ENCODE data around the gene IGSF22. TPM values are rescaled to one million over a fixed set of nuclear protein-coding genes. Genes with fewer than 3 reads are reported as not detected.

The IGSF22 gene
- total and polyA plus RNA-seq, 2 of the 13 experiments (the other 11 are each of a cell fraction or from before 2014, with no cell fraction given) = not detected

GRCh38 chr11:18722293-18722637 is 3.7 kb downstream of the IGSF22 start:
- Histone ChIP-seq H3K27ac (ENCODE audit: extremely low read length, insufficient read depth, low read length) (no peak overlapping the region), H4K20me1 (ENCODE audit: insufficient read depth, low read length) (no peaks in the 10 kb centered on the region), H3K79me2 (ENCODE audit: insufficient read depth, low read length) (no peaks in the 10 kb centered on the region), H3K4me2 (ENCODE audit: low read depth, low read length) (peak overlapping the region; percentile 91), H3K36me3 (replicated peaks in 1 of 2; ENCODE audit: control insufficient read depth in 1 of 2, insufficient read depth in 2 of 2, low read length in 2 of 2) (no peaks in the 10 kb centered on the region), H3K4me1 (ENCODE audit: insufficient read depth, low read length) (peaks cover 24% of the 10 kb centered on the region), H3K9me3 (ENCODE audit: low read length) (no peaks in the 10 kb centered on the region), H3K9ac (ENCODE audit: insufficient read depth, low read depth, low read length) (no peak overlapping the region), H2AFZ (ENCODE audit: low read length) (no peak overlapping the region), H3K4me3 (replicated peaks in 1 of 3; ENCODE audit: insufficient read depth in 1 of 3, low read depth in 2 of 3, low read length in 3 of 3) (no peak overlapping the region; a peak in 1 of 6 replicates), H3K27me3 (ENCODE audit: control insufficient read depth in 1 of 2, insufficient read depth in 2 of 2, low read length in 2 of 2) (peaks cover 4 to 47% of the 10 kb centered on the region in 2 experiments; a peak in 4 of 5 replicates)
- in situ Hi-C loops (cut with HindIII; ENCODE audit: extremely low pct_ligation_motif_present, low pct_unique_long_range_greater_than_20kb) = no loop called here
- ChIA-PET POLR2A (no interaction called here), CTCF (ENCODE audit: low intra/inter-chr PET ratio, low total read pairs) (interaction anchor here (1.1 kb wide), 1 partner anchor 10 kb away, joined by 3 read pairs; no protein-coding TSS in a partner anchor)
- FAIRE-seq = no peak
- no peak for DNase-seq (ENCODE audit: low spot score)
- peak; percentile 43; the same call in 1 of the 2 replicates for TF ChIP-seq ZNF331 (CRISPR knock-in tag; IDR thresholded peaks at IDR 0.05)
- TF ChIP-seq YY1 (IDR thresholded peaks at IDR 0.05; ENCODE audit: insufficient read depth, insufficient replicate concordance, low read depth, low read length) = no peak
- 0% methylated on average over 1 of the region's 1 CpG for WGBS (ENCODE audit: low lambda C conversion rate)
- BruUV-seq (replicated peaks) = no TSS peak
- no peak for ATAC-seq
- intact Hi-C loops (cut with micrococcal nuclease; ENCODE audit: unreplicated experiment) = no loop called here

GRCh38 chr11:18721561-18722292 is 4.3 kb downstream of the IGSF22 start:
- Histone ChIP-seq H3K9ac (ENCODE audit: insufficient read depth, low read depth, low read length) (no peak overlapping the region), H3K27me3 (ENCODE audit: control insufficient read depth in 1 of 2, insufficient read depth in 2 of 2, low read length in 2 of 2) (peaks cover 4 to 52% of the 10 kb centered on the region in 2 experiments; a peak in 4 of 5 replicates), H4K20me1 (ENCODE audit: insufficient read depth, low read length) (no peaks in the 10 kb centered on the region), H3K27ac (ENCODE audit: extremely low read length, insufficient read depth, low read length) (no peak overlapping the region), H3K36me3 (replicated peaks in 1 of 2; ENCODE audit: control insufficient read depth in 1 of 2, insufficient read depth in 2 of 2, low read length in 2 of 2) (no peaks in the 10 kb centered on the region), H2AFZ (ENCODE audit: low read length) (peak overlapping the region; percentile 69), H3K4me2 (ENCODE audit: low read depth, low read length) (peak overlapping the region; percentile 91), H3K79me2 (ENCODE audit: insufficient read depth, low read length) (no peaks in the 10 kb centered on the region), H3K4me3 (replicated peaks in 1 of 3; ENCODE audit: insufficient read depth in 1 of 3, low read depth in 2 of 3, low read length in 3 of 3) (peak overlapping the region; percentile 30 to 63 (median 38); a peak in 5 of 6 replicates), H3K4me1 (ENCODE audit: insufficient read depth, low read length) (peaks cover 24% of the 10 kb centered on the region), H3K9me3 (ENCODE audit: low read length) (no peaks in the 10 kb centered on the region)
- in situ Hi-C loops (cut with HindIII; ENCODE audit: extremely low pct_ligation_motif_present, low pct_unique_long_range_greater_than_20kb) = no loop called here
- intact Hi-C loops (cut with micrococcal nuclease; ENCODE audit: unreplicated experiment) = no loop called here
- DNase-seq (ENCODE audit: low spot score) (no peak), FAIRE-seq (peak; percentile 28), ATAC-seq (peak; percentile 79)
- CTCF ChIA-PET (ENCODE audit: low intra/inter-chr PET ratio, low total read pairs) = interaction anchor here (1.1 kb wide), 1 partner anchor 10 kb away, joined by 3 read pairs; no protein-coding TSS in a partner anchor
- POLR2A ChIA-PET = no interaction called here
- BruUV-seq (replicated peaks) = no TSS peak
- 13% methylated on average over 18 of the region's 36 CpGs for WGBS (ENCODE audit: low lambda C conversion rate)
- peak; percentile 49; the same call in 1 of the 2 replicates for TF ChIP-seq ZFP91 (CRISPR knock-in tag; IDR thresholded peaks at IDR 0.05; ENCODE audit: borderline replicate concordance)
- TF ChIP-seq ARID4A (CRISPR knock-in tag; IDR thresholded peaks at IDR 0.05; ENCODE audit: borderline replicate concordance) = 0 out of 2 replicates have a peak, but pooled peaks have one; percentile 14
- no peak for TF ChIP-seq MED1 (CRISPR knock-in tag; IDR thresholded peaks at IDR 0.05)
- TF ChIP-seq ZNF282 (IDR thresholded peaks at IDR 0.05; ENCODE audit: partially characterized antibody) = no peak
- peak; percentile 39 for TF ChIP-seq XRCC5 (optimal IDR thresholded peaks at IDR 0.05; ENCODE audit: low read length)
- TF ChIP-seq ZNF280B (CRISPR knock-in tag; IDR thresholded peaks at IDR 0.05; ENCODE audit: borderline replicate concordance) = no peak
- peak; percentile 80 for TF ChIP-seq ZNF263 (CRISPR knock-in tag; IDR thresholded peaks at IDR 0.05)

Data from HepG2 (cell line).